Measurements from ENCODE around the gene CCDC192.
A peak's percentile ranks its signal among the peaks of the same experiment; 100 is the strongest.

DNA sequence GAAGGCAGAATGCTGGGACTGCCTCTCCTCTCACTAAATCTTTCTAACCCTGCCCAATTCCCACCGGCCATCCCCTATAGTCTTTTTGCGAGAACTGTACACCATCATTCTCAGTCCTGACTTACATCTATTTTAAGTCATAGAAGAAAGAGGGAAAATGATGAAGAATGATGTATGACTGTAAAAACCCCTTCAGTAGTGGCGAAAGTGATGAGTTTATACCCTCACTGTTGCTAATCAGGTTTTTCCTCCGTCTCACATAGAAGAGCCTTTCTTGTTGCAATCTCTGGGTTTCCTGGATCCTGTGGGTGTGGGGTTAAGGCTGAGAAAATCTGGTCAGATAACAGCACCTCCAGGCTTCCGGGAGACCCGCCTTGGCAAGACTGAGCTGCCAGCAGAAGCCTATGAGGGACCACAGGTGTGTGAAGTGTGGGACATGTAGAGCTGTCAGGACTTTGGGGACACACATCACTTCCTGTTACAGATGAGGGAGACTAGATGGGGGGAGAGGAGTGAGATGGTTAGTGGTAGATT lies 233.3 kb downstream of the CCDC192 start:
- TF ChIP-seq SPI1 (IDR thresholded peaks at IDR 0.05; ENCODE audit: low read depth, low read length) (peak; percentile 45), POLR2A (IDR thresholded peaks at IDR 0.05; ENCODE audit: low read depth, low read length) (no peak), POLR2AphosphoS5 (IDR thresholded peaks at IDR 0.05; ENCODE audit: low read depth, low read length) (no peak), POU2F2 (IDR thresholded peaks at IDR 0.05; ENCODE audit: low read depth, low read length) (no peak), TAF1 (IDR thresholded peaks at IDR 0.05; ENCODE audit: low read depth, low read length) (no peak)
